ENCODE measurements around the gene HS3ST4.

GRCh38 chr16:25888868-25889267, 197.1 kb downstream of the HS3ST4 start:
- no peak for TF ChIP-seq CTCF (IDR thresholded peaks at IDR 0.05; ENCODE audit: insufficient read depth, low read depth, low read length)
- TF ChIP-seq EZH2 (IDR thresholded peaks at IDR 0.05; ENCODE audit: insufficient read depth, low read length), result no peak

Measured in astrocyte (in vitro differentiated cells and primary cell).